ENCODE data around the gene HOXC11. TPM values are rescaled to one million over a fixed set of nuclear protein-coding genes. Genes with fewer than 3 reads are reported as not detected.

The HOXC11 gene
- polyA plus RNA-seq, 1 experiment, result not detected

DNA sequence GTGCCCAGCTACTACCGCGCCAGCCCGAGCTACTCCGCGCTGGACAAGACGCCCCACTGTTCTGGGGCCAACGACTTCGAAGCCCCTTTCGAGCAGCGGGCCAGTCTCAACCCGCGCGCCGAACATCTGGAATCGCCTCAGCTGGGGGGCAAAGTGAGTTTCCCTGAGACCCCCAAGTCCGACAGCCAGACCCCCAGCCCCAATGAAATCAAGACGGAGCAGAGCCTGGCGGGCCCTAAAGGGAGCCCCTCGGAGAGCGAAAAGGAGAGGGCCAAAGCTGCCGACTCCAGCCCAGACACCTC, 12.7 kb downstream of the HOXC11 start:
- POLR2A ChIA-PET, result interaction anchor here (0.7 kb wide), 1 partner anchor 10 kb away, joined by 3 read pairs; no protein-coding TSS in a partner anchor
- CTCF ChIA-PET, result no interaction called here
- TF ChIP-seq, protein P1, sequence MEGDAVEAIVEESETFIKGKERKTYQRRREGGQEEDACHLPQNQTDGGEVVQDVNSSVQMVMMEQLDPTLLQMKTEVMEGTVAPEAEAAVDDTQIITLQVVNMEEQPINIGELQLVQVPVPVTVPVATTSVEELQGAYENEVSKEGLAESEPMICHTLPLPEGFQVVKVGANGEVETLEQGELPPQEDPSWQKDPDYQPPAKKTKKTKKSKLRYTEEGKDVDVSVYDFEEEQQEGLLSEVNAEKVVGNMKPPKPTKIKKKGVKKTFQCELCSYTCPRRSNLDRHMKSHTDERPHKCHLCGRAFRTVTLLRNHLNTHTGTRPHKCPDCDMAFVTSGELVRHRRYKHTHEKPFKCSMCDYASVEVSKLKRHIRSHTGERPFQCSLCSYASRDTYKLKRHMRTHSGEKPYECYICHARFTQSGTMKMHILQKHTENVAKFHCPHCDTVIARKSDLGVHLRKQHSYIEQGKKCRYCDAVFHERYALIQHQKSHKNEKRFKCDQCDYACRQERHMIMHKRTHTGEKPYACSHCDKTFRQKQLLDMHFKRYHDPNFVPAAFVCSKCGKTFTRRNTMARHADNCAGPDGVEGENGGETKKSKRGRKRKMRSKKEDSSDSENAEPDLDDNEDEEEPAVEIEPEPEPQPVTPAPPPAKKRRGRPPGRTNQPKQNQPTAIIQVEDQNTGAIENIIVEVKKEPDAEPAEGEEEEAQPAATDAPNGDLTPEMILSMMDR (IDR thresholded peaks at IDR 0.05; ENCODE audit: low read depth, low read length), result no peak
- Histone ChIP-seq H3K9me3 (ENCODE audit: control insufficient read depth, insufficient read depth, low read length) (peaks cover 22% of the 10 kb centered on the region), H3K27ac (ENCODE audit: low read depth, low read length) (no peak overlapping the region), H3K4me3 (ENCODE audit: low read depth, low read length) (no peak overlapping the region), H3K27me3 (ENCODE audit: control insufficient read depth, insufficient read depth, low read length) (peaks cover 94% of the 10 kb centered on the region)
- DNase-seq (ENCODE audit: low read depth, low spot score), result no peak

DNA sequence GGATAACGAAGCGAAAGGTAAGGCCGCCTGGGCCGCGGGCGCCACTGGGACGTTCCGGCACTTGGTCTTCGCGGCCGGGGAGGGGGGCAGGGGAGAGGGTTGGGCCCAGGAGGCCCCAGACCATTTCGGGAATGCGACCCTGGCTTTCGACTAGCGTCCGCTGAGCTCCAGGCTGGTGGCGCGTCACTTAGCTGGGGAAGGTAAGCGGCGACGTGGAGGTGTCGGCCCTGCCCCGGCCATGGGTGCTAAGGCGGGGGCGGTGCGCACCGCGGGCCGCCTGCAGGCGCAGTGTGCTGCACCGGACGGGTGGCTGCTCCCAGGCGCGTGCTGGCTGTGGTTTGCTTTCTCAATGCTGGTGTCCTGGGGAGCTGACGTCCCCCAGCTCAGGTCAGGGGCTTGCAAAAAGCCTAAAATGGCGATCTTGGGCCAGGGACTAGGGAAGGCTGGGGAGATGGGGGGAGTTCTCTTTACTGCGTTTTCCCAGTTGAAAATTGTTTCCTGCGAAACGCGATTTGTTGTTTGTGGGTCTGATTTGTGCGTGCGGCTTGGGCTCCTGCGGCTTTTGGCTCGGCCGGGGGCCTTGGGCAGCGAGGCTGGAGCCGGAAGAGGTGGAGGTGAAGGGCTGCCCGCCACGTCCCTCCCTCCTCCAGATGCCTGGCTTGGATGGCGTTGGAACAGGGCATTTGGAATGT, 13.2 kb downstream of the HOXC11 start:
- ChIA-PET POLR2A (interaction anchor here (0.7 kb wide), 1 partner anchor 11 kb away, joined by 3 read pairs; no protein-coding TSS in a partner anchor), CTCF (interaction anchor here (2.0 kb wide), 1 partner anchor 206 kb away, joined by 6 read pairs; no protein-coding TSS in a partner anchor)
- Histone ChIP-seq H3K27me3 (ENCODE audit: control insufficient read depth, insufficient read depth, low read length) (peaks cover 94% of the 10 kb centered on the region), H3K9me3 (ENCODE audit: control insufficient read depth, insufficient read depth, low read length) (peaks cover 22% of the 10 kb centered on the region), H3K27ac (ENCODE audit: low read depth, low read length) (no peak overlapping the region), H3K4me3 (ENCODE audit: low read depth, low read length) (no peak overlapping the region)
- TF ChIP-seq, protein P1 (IDR thresholded peaks at IDR 0.05; ENCODE audit: low read depth, low read length), result no peak
- DNase-seq (ENCODE audit: low read depth, low spot score), result no peak

DNA sequence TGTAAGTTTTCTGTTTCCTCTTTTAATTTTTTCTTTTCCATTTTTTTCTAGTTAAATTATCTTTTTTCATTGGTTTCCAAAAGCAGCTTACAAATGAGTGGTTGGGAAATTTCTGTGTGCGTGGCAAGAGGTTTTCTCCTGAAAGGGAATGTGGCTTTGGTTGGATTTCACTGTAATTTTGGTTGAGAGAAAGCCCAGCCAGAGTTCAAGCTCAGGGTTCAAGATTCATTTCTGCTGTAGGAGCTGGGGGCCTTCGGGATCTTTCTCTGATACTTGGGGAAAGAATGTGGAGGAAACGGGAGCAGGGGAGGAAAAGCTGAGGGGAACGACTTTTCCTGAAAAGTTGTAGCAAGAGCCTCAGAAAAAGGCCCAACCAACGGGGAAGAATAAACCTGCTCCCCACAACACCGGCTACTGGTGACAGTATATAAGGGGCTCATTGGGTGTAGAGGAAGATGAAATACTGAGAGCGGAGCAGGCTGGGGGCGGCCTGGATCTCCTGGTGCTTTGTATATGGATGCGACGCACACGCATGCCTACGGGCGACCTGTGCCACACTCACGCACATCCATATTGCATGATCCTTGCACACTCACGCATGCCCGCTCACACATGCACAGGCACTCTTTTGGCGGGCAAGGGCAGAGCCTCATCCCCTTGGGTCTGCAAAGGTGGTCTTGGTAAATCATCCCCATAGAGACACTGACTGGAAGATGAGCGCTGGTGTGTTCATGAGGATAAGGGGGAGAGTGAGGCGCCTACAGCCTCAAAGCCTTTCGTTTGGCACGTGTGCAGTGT, 14.0 kb downstream of the HOXC11 start:
- Histone ChIP-seq H3K27ac (ENCODE audit: low read depth, low read length) (no peak overlapping the region), H3K9me3 (ENCODE audit: control insufficient read depth, insufficient read depth, low read length) (peaks cover 22% of the 10 kb centered on the region), H3K27me3 (ENCODE audit: control insufficient read depth, insufficient read depth, low read length) (peaks cover 94% of the 10 kb centered on the region), H3K4me3 (ENCODE audit: low read depth, low read length) (no peak overlapping the region)
- ChIA-PET POLR2A (interaction anchor here (0.9 kb wide), 1 partner anchor 13 kb away, joined by 3 read pairs; the partner anchor contains the start of gene HOXC9), CTCF (interaction anchor here (2.0 kb wide), 1 partner anchor 205 kb away, joined by 6 read pairs; no protein-coding TSS in a partner anchor)
- TF ChIP-seq, protein P1 (IDR thresholded peaks at IDR 0.05; ENCODE audit: low read depth, low read length), result no peak
- DNase-seq (ENCODE audit: low read depth, low spot score), result no peak

DNA sequence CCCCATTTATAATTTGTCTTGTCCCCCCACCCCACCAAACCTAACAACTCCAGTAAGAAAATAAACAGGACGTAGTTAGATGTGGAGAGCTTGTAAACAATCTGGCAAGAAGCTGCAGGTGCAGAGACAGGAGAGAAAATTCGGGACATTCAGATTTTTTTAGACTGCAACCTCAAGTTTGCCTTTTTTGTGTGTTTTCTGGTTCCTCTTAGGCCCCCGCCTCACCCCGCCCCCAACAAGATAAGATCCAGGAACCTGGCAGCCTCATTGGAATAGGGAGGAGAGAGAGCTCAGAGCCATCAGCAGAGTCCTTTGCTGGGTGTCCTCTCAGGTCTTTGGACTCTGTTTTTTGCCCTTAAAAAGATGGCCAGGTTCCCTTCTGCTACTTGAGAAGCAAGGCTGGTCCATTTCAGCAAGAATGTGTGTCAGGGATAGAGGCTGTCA, 14.9 kb downstream of the HOXC11 start:
- ChIA-PET POLR2A (interaction anchor here (0.9 kb wide), 1 partner anchor 12 kb away, joined by 3 read pairs; the partner anchor contains the start of gene HOXC9), CTCF (interaction anchor here (1.5 to 2.0 kb wide), 2 partner anchors 18 to 204 kb away, joined by 6 read pairs; no protein-coding TSS in a partner anchor)
- TF ChIP-seq, protein P1 (IDR thresholded peaks at IDR 0.05; ENCODE audit: low read depth, low read length), result no peak
- no peak for DNase-seq (ENCODE audit: low read depth, low spot score)
- H3K9me3 ChIP-seq (ENCODE audit: control insufficient read depth, insufficient read depth, low read length), result peaks cover 22% of the 10 kb centered on the region
- H3K27me3 ChIP-seq (ENCODE audit: control insufficient read depth, insufficient read depth, low read length), result peaks cover 94% of the 10 kb centered on the region
- H3K27ac ChIP-seq (ENCODE audit: low read depth, low read length), result no peak overlapping the region
- no peak overlapping the region for H3K4me3 ChIP-seq (ENCODE audit: low read depth, low read length)
